Measurements from ENCODE around the gene LRTM2. TPM values are rescaled to one million over a fixed set of nuclear protein-coding genes. Genes with fewer than 3 reads are reported as not detected.
"Not testable (repeated sequence)": the region's sequence is repeated elsewhere in the genome, so short reads cannot be mapped to it uniquely, and the experiment has no call there.

LRTM2 gene
- total RNA-seq, 1 donor, result 0.10 TPM

- no peak overlapping the region for H3K4me3 ChIP-seq (ENCODE audit: low read length)
- H3K27me3 ChIP-seq (ENCODE audit: insufficient read depth, low read length), result peaks cover 14% of the 10 kb centered on the region
- no peaks in the 10 kb centered on the region for H3K9me3 ChIP-seq (ENCODE audit: low read depth, low read length)
- H3K4me1 ChIP-seq (ENCODE audit: insufficient read depth, low read length), result peaks cover 35% of the 10 kb centered on the region
Measured at GRCh38 chr12:1815814-1816729, 4.3 kb upstream of the LRTM2 start.

- H3K4me1 ChIP-seq (ENCODE audit: insufficient read depth, low read length), result peaks cover 27% of the 10 kb centered on the region
Measured at GRCh38 chr12:1816730-1817348, 3.5 kb upstream of the LRTM2 start.

GRCh38 chr12:1817928-1818327 lies 2.4 kb upstream of the LRTM2 start:
- not testable (repeated sequence) for H3K4me3 ChIP-seq (ENCODE audit: low read length)

More at GRCh38 chr12:1816730-1817348, 3.5 kb upstream of the LRTM2 start:
- Histone ChIP-seq H3K9me3 (ENCODE audit: low read depth, low read length) (no peaks in the 10 kb centered on the region), H3K4me3 (ENCODE audit: low read length) (no peak overlapping the region), H3K27me3 (ENCODE audit: insufficient read depth, low read length) (peaks cover 21% of the 10 kb centered on the region)

GRCh38 chr12:1819050-1819449 lies 1.3 kb upstream of the LRTM2 start:
- peaks cover 7% of the 10 kb centered on the region for H3K4me1 ChIP-seq (ENCODE audit: insufficient read depth, low read length)
- no peaks in the 10 kb centered on the region for H3K9me3 ChIP-seq (ENCODE audit: low read depth, low read length)
- H3K27me3 ChIP-seq (ENCODE audit: insufficient read depth, low read length), result peaks cover 24% of the 10 kb centered on the region
- H3K4me3 ChIP-seq (ENCODE audit: low read length), result no peak overlapping the region

More at GRCh38 chr12:1817928-1818327, 2.4 kb upstream of the LRTM2 start:
- Histone ChIP-seq H3K4me1 (ENCODE audit: insufficient read depth, low read length) (peaks cover 18% of the 10 kb centered on the region), H3K27me3 (ENCODE audit: insufficient read depth, low read length) (peaks cover 24% of the 10 kb centered on the region)
- not testable (repeated sequence) for H3K9me3 ChIP-seq (ENCODE audit: low read depth, low read length)

GRCh38 chr12:1819571-1819970 lies 794 bp upstream of the LRTM2 start:
- Histone ChIP-seq H3K9me3 (ENCODE audit: low read depth, low read length) (no peaks in the 10 kb centered on the region), H3K4me3 (ENCODE audit: low read length) (no peak overlapping the region), H3K4me1 (ENCODE audit: insufficient read depth, low read length) (peaks cover 2% of the 10 kb centered on the region), H3K27me3 (ENCODE audit: insufficient read depth, low read length) (peaks cover 24% of the 10 kb centered on the region)

- Histone ChIP-seq H3K9me3 (ENCODE audit: low read depth, low read length) (no peaks in the 10 kb centered on the region), H3K4me3 (ENCODE audit: low read length) (no peak overlapping the region), H3K27me3 (ENCODE audit: insufficient read depth, low read length) (peaks cover 24% of the 10 kb centered on the region), H3K4me1 (ENCODE audit: insufficient read depth, low read length) (no peaks in the 10 kb centered on the region)
Measured at GRCh38 chr12:1820896-1821291, 529 bp downstream of the LRTM2 start.

GRCh38 chr12:1821805-1822204 lies 1.4 kb downstream of the LRTM2 start:
- Histone ChIP-seq H3K4me1 (ENCODE audit: insufficient read depth, low read length) (no peaks in the 10 kb centered on the region), H3K9me3 (ENCODE audit: low read depth, low read length) (no peaks in the 10 kb centered on the region), H3K27me3 (ENCODE audit: insufficient read depth, low read length) (peaks cover 24% of the 10 kb centered on the region), H3K4me3 (ENCODE audit: low read length) (no peak overlapping the region)

GRCh38 chr12:1822699-1823098 lies 2.3 kb downstream of the LRTM2 start:
- Histone ChIP-seq H3K9me3 (ENCODE audit: low read depth, low read length) (no peaks in the 10 kb centered on the region), H3K27me3 (ENCODE audit: insufficient read depth, low read length) (peaks cover 24% of the 10 kb centered on the region), H3K4me1 (ENCODE audit: insufficient read depth, low read length) (no peaks in the 10 kb centered on the region), H3K4me3 (ENCODE audit: low read length) (no peak overlapping the region)

- peaks cover 24% of the 10 kb centered on the region for H3K27me3 ChIP-seq (ENCODE audit: insufficient read depth, low read length)
- H3K9me3 ChIP-seq (ENCODE audit: low read depth, low read length), result no peaks in the 10 kb centered on the region
Measured at GRCh38 chr12:1823237-1823636, 2.9 kb downstream of the LRTM2 start.

GRCh38 chr12:1825382-1826102 lies 5.2 kb downstream of the LRTM2 start:
- Histone ChIP-seq H3K9me3 (ENCODE audit: low read depth, low read length) (no peaks in the 10 kb centered on the region), H3K27me3 (ENCODE audit: insufficient read depth, low read length) (peaks cover 15% of the 10 kb centered on the region), H3K4me1 (ENCODE audit: insufficient read depth, low read length) (no peaks in the 10 kb centered on the region), H3K4me3 (ENCODE audit: low read length) (no peak overlapping the region)

More at GRCh38 chr12:1823237-1823636, 2.9 kb downstream of the LRTM2 start:
- Histone ChIP-seq H3K4me3 (ENCODE audit: low read length) (no peak overlapping the region), H3K4me1 (ENCODE audit: insufficient read depth, low read length) (no peaks in the 10 kb centered on the region)

GRCh38 chr12:1826401-1826800 lies 6.0 kb downstream of the LRTM2 start:
- no peaks in the 10 kb centered on the region for H3K9me3 ChIP-seq (ENCODE audit: low read depth, low read length)
- no peaks in the 10 kb centered on the region for H3K4me1 ChIP-seq (ENCODE audit: insufficient read depth, low read length)
- peaks cover 10% of the 10 kb centered on the region for H3K27me3 ChIP-seq (ENCODE audit: insufficient read depth, low read length)
- no peak overlapping the region for H3K4me3 ChIP-seq (ENCODE audit: low read length)

GRCh38 chr12:1826867-1827705 lies 6.7 kb downstream of the LRTM2 start:
- peaks cover 6% of the 10 kb centered on the region for H3K27me3 ChIP-seq (ENCODE audit: insufficient read depth, low read length)
- H3K9me3 ChIP-seq (ENCODE audit: low read depth, low read length), result no peaks in the 10 kb centered on the region
- H3K4me3 ChIP-seq (ENCODE audit: low read length), result no peak overlapping the region
- no peaks in the 10 kb centered on the region for H3K4me1 ChIP-seq (ENCODE audit: insufficient read depth, low read length)

GRCh38 chr12:1827826-1828805 lies 7.8 kb downstream of the LRTM2 start:
- Histone ChIP-seq H3K9me3 (ENCODE audit: low read depth, low read length) (no peaks in the 10 kb centered on the region), H3K27me3 (ENCODE audit: insufficient read depth, low read length) (peaks cover 4% of the 10 kb centered on the region), H3K4me3 (ENCODE audit: low read length) (no peak overlapping the region), H3K4me1 (ENCODE audit: insufficient read depth, low read length) (no peaks in the 10 kb centered on the region)
